Motor neuron (in vitro differentiated cells): ENCODE results near the gene MRPS11. TPM values are rescaled to one million over a fixed set of nuclear protein-coding genes. Genes with fewer than 3 reads are reported as not detected.
"Not testable (repeated sequence)": the region's sequence is repeated elsewhere in the genome, so short reads cannot be mapped to it uniquely, and the experiment has no call there.

Experiments used
- ATAC-seq, 8 experiments: fragments of 200-7000 bp; cut with Tn5 transposase; replicated peaks in 6 of 8; 2 replicates each; pipeline ENCODE4 v1.8.0; 2021; ENCODE audit warnings: mild to moderate bottlenecking in 8 of 8, moderate library complexity in 8 of 8
- H3K27ac ChIP-seq, 2 donors: fragments of 250-450 bp; sonication (Bioruptor Pico); 2 replicates each; pipeline ENCODE4 v1.9.0; 2021; ENCODE audit warnings: antibody characterized with exemption in 2 of 2, mild to moderate bottlenecking in 2 of 2, moderate library complexity in 1 of 2
- H3K4me1 ChIP-seq, 2 donors: fragments of 250-450 bp; sonication (Bioruptor Pico); replicated peaks in 1 of 2; 2 replicates each; pipeline ENCODE4 v1.6.1; 2021; ENCODE audit warnings: antibody characterized with exemption in 2 of 2, mild to moderate bottlenecking in 2 of 2, moderate library complexity in 1 of 2
- H3K4me3 ChIP-seq, 5 donors: fragments of 250-450 bp; sonication (Bioruptor Pico); 2 replicates each; pipeline ENCODE4 v1.9.0; 2021; ENCODE audit warnings: antibody characterized with exemption in 5 of 5, mild to moderate bottlenecking in 5 of 5, moderate library complexity in 4 of 5
- WGBS, 10 experiments: fragments of 450-650 bp; shearing (Covaris generic); methylation state at CpG; one replicate each; pipeline ENCODE4 v1.0.0; 2022; 5-methylcytosine and 5-hydroxymethylcytosine counted together
- in situ Hi-C, 9 experiments: fragments of 400-800 bp; cut with MboI; loops; one replicate each; pipeline ENCODE4 v1.15.0; 2021; ENCODE audit warnings: low sequenced_read_pairs in 9 of 9, low pct_unique_long_range_greater_than_20kb in 2 of 9; ENCODE audit not compliant: unreplicated experiment in 9 of 9
- total RNA-seq, 8 experiments: library from RNA; unstranded; fragments of 300-600 nt; gene quantifications; 2 replicates each; pipeline versions ENCODE4 v1.2.3 to v1.2.4, GENCODE V29; 2022

The MRPS11 gene
- total RNA-seq, 8 experiments from 2014 or later: 27.2 to 69.7 (median 44.3) TPM

DNA sequence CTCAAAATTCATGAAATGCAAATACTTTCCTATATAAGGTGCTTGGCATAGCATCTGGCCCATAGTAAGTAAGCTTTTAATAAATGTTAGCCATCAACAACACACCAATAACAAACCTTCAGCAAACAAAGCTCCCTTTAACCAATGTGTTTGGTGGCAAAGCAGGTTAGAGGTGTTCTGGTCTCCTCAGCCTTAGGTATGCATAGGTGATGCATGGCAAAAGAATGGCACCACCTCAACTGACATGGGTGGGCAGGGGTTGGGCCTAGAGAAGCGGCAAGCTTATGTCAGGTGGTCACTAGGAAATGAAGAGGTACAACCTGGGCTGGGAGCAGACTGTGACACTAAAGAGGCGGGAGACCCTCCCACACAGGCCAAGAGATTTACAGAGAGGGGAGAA lies 38.2 kb downstream of the MRPS11 start:
- no peak overlapping the region for H3K27ac ChIP-seq
- in situ Hi-C loops: no loop called here
- no peak overlapping the region for H3K4me3 ChIP-seq
- 80 to 100% (median 96%) methylated on average over 1 to 2 of the region's 2 CpGs; no CpG with 5 or more reads in 4 of the 10 experiments for WGBS, 10 experiments
- peaks cover 0 to 3% of the 10 kb centered on the region in 2 donors for H3K4me1 ChIP-seq
- no peak for ATAC-seq

GRCh38 chr15:88506628-88507027 lies 39.1 kb downstream of the MRPS11 start:
- Histone ChIP-seq H3K27ac (no peak overlapping the region), H3K4me1 (no peaks in the 10 kb centered on the region), H3K4me3 (no peak overlapping the region)
- ATAC-seq: no peak
- in situ Hi-C loops: no loop called here

DNA sequence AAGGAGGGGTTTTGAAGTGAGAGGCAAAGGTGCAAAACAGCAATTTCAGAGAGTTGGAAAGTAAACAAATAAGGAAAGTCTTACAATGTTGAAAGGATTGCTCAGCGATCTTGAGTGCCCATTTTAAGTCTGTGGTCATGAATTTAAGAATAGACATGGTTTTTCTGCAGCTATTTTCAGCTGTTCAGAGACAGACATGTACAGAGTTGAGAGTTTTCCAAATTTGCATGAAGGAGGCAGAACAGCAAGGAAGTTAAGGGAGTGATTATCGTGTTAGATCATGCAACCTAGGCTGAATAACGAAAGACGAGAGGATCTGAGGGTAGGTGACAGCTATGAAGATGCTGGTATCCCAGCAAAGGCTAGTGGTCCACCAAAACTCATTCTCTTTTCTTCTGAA lies 41.8 kb downstream of the MRPS11 start:
- no peaks in the 10 kb centered on the region for H3K4me1 ChIP-seq
- whole genome bisulfite sequencing, 10 experiments: 83 to 100% (median 96%) methylated on average over 2 to 4 of the region's 4 CpGs
- H3K27ac ChIP-seq: no peak overlapping the region
- in situ Hi-C loops: no loop called here
- no peak overlapping the region for H3K4me3 ChIP-seq
- no peak for ATAC-seq

DNA sequence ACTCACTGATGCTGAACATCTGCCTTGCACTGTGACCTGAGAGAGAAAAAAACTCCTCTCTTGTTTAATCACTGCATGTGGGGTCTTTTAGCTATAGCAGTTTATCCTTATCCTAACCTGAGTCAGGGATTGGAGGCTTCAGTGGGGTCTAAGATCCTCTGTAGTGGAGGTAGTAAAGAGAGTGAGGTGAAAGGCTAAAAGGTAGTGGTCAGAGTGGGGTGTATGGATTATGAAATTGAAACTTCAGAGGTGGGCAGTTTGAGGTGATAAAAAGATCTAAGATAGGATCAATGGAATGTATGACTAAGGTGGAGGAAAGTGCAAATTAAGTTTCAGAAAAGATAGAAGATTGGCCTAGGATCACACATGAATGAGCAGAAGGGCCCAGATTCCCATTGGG lies 42.5 kb downstream of the MRPS11 start:
- no peak for ATAC-seq
- H3K4me3 ChIP-seq: no peak overlapping the region
- in situ Hi-C loops: no loop called here
- no peak overlapping the region for H3K27ac ChIP-seq
- no peaks in the 10 kb centered on the region for H3K4me1 ChIP-seq

GRCh38 chr15:88511161-88511560 lies 43.7 kb downstream of the MRPS11 start:
- no peak overlapping the region for H3K4me3 ChIP-seq
- WGBS, 10 experiments: 50 to 100% (median 73%) methylated on average over 1 to 2 of the region's 2 CpGs; no CpG with 5 or more reads in 3 of the 10 experiments
- no peak for ATAC-seq
- in situ Hi-C loops: no loop called here
- H3K4me1 ChIP-seq: no peaks in the 10 kb centered on the region
- no peak overlapping the region for H3K27ac ChIP-seq

- ATAC-seq: no peak
- in situ Hi-C loops: no loop called here
- WGBS, 10 experiments: 20 to 100% (median 80%) methylated on average over 1 to 2 of the region's 3 CpGs; no CpG with 5 or more reads in 5 of the 10 experiments
- Histone ChIP-seq H3K4me3 (no peak overlapping the region), H3K27ac (no peak overlapping the region), H3K4me1 (no peaks in the 10 kb centered on the region)
These were observed 44.6 kb downstream of the MRPS11 start for GRCh38 chr15:88512078-88512477.

- Histone ChIP-seq H3K4me3 (no peak overlapping the region), H3K27ac (no peak overlapping the region), H3K4me1 (no peaks in the 10 kb centered on the region)
- WGBS, 10 experiments: 82 to 100% (median 97%) methylated on average over 1 to 5 of the region's 5 CpGs
- in situ Hi-C loops: no loop called here
- no peak for ATAC-seq
These were observed 45.1 kb downstream of the MRPS11 start for GRCh38 chr15:88512601-88513000.

- in situ Hi-C loops: no loop called here
- Histone ChIP-seq H3K4me3 (no peak overlapping the region), H3K4me1 (no peaks in the 10 kb centered on the region), H3K27ac (no peak overlapping the region)
- ATAC-seq: peak in 3 of 8 experiments; percentile 58 to 87 (median 74)
- WGBS, 10 experiments: 28 to 93% (median 79%) methylated on average over 1 to 5 of the region's 5 CpGs
These were observed 45.7 kb downstream of the MRPS11 start for GRCh38 chr15:88513195-88513594.

- no peak for ATAC-seq
These were observed 51.4 kb downstream of the MRPS11 start for GRCh38 chr15:88518903-88519302.

DNA sequence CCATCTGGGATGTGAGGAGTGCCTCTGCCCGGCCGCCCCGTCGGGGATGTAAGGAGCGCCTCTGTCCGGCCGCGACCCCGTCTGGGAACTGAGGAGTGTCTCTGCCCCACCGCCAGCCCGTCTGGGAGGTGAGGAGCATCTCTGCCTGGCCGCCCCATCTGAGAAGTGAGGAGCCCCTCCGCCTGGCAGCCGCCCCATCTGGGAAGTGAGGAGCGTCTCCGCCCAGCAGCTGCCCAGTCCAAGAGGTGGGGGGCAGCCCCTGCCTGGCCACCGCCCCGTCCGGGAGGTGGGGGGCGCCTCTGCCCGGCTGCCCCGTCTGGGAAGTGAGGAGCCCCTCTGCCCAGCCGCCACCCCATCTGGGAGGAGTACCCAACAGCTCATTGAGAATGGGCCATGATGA lies 56.6 kb downstream of the MRPS11 start:
- in situ Hi-C loops, H3K27ac ChIP-seq, H3K4me3 ChIP-seq, H3K4me1 ChIP-seq, ATAC-seq: not testable (repeated sequence)
- no CpG with 5 or more reads among the region's 23 CpGs for WGBS, 10 experiments

More at GRCh38 chr15:88518903-88519302, 51.4 kb downstream of the MRPS11 start:
- in situ Hi-C loops: no loop called here
- H3K27ac ChIP-seq: no peak overlapping the region
- 80 to 100% (median 96%) methylated on average over 1 to 3 of the region's 3 CpGs; no CpG with 5 or more reads in 1 of the 10 experiments for WGBS, 10 experiments
- H3K4me1 ChIP-seq: no peaks in the 10 kb centered on the region
- no peak overlapping the region for H3K4me3 ChIP-seq

- no peak for ATAC-seq
- Histone ChIP-seq H3K4me3 (no peak overlapping the region), H3K4me1 (peaks cover 0 to 2% of the 10 kb centered on the region in 2 donors), H3K27ac (no peak overlapping the region)
- in situ Hi-C loops: no loop called here
These were observed 57.9 kb downstream of the MRPS11 start for GRCh38 chr15:88525418-88525817.

GRCh38 chr15:88526247-88526879 lies 58.9 kb downstream of the MRPS11 start:
- ATAC-seq: no peak
- Histone ChIP-seq H3K4me1 (peaks cover 0 to 2% of the 10 kb centered on the region in 2 donors), H3K4me3 (no peak overlapping the region), H3K27ac (no peak overlapping the region)
- in situ Hi-C loops: no loop called here

DNA sequence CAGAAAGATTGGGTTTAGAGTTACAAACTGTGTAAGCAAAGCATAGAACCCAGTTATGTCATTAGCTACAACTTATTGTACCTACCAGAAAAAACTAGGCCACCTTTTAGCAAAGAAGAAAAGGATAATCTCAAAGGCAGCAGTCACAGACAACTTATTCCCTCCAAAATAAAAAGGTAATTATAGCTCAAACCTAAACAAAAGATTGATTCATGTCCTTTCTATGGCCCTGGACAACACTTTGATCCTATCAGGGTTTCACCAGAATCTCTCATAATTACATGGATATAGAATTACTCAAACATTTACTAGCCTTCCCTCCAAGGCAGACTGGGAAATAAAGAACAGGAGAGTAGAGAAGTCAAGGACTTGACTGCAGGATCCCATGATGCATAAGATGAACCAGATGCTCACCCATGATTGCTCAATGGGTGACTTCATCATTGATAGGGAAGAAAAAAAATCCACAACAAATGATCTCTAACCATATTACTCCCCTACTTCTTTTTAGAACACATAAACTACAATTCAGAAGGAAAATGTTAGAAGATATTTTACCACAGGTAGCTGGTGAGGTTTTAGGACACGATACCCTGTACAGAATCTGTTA lies 61.6 kb downstream of the MRPS11 start:
- H3K27ac ChIP-seq: no peak overlapping the region
- in situ Hi-C loops: no loop called here
- peaks cover 0 to 2% of the 10 kb centered on the region in 2 donors for H3K4me1 ChIP-seq
- H3K4me3 ChIP-seq: no peak overlapping the region
- peak in 1 of 8 experiments; percentile 25 for ATAC-seq
- 100% methylated on average over 1 of the region's 1 CpG; no CpG with 5 or more reads in 5 of the 10 experiments for WGBS, 10 experiments
